HK-2 (cell line): ENCODE data around the gene AKR1C4.
"Not testable (repeated sequence)": the region's sequence is repeated elsewhere in the genome, so short reads cannot be mapped to it uniquely, and the experiment has no call there.

ENCODE experiments used
- DNase-seq: peaks from one replicate; pipeline ENCODE4 v3.0.0-alpha.2; 2018; ENCODE audit not compliant: unreplicated experiment

Gene AKR1C4

DNA sequence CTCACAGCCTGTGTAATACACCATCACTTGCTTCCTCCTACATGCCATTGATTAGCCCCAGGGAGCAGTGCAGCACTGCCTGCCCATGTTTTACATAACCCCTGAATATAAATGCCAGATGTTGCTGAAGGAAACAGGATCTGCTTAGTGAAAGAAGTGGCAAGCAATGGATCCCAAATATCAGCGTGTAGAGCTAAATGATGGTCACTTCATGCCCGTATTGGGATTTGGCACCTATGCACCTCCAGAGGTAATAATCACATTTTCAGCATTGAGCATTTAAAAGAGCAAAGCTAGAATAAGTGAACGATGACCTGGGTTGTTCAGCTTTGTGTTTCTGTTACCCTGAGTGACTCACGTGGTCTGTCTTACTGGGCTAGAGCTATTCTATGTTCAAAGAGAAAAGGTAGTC, at the start of gene AKR1C4:
Gene AKR1C4, plus strand, starts transcription at position 136 of the 412 bp plus-strand sequence. Its CDS starts 31 bp downstream, at position 167.
- DNase-seq = no peak

- no peak for DNase-seq
These were observed 49.8 kb upstream of the AKR1C4 start for GRCh38 chr10:5146920-5147254.

DNA sequence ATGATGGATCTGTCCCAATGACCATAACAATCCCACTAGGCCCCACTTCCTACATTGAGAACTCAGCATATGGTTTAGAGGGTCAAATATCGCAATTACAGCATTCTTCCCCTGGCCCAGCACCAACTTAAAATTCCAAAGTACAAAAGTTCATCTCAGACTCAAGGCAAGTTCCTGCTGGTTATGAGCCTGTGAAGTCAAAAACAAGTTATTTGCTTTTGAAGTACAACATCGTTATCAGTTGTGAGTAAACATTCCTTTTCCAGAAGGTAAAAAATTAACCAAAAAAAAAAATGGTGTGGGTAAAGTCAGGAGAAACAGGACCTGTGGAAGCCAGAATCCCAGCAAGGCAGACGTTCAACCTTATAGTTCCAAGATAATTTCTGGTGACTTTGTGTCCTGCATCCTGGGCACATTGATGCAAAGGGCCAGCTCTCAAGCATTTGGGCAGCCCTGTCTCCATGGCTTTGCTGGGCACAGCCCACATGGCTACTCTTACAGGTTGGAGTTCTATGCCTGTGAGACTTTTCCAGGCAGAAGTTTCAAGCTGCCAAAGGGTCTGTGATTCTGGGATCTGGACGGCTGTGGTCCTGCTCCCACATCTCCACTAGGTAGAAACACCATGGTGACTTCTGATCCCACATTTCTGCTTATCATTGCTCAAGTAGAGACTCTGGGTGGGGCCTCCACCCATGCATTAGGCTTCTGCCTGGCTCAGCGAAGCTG, 49.2 kb upstream of the AKR1C4 start:
- no peak for DNase-seq

DNA sequence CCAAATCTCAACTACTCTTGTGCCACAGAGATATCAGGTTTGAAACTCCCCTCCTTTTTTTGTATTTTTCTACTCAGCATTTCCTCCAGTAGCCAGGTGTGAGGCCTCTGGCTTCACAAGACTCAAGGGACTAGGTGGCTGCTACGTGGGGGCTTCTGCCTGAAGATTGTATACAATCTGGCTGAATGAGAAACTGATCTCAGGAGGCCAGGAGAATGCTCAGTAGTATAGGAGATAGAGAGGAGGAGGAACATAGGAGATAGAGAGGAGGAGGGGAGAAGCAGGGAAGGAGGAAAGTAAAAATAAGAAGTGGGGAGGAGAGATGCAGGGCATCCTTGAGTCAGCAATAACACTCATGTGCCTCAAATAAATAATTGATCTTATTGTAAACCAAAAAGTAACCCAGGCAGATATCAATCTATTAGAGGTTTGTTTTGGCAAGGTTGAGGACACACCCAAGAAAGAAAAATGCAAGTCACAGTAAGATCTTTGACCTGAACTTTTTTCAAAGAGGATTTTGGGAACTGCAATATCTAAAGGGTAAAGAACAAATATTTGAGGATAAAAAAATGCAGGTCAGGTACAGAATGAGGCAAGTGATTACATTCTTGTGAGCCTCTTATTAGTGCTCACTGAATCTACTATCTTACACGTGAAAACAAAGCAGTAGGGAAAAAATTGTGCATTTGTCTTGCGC, 48.5 kb upstream of the AKR1C4 start:
- no peak for DNase-seq

GRCh38 chr10:5148678-5149032, 48.0 kb upstream of the AKR1C4 start:
- DNase-seq = no peak

GRCh38 chr10:5151076-5151475, 45.6 kb upstream of the AKR1C4 start:
- DNase-seq = no peak

DNA sequence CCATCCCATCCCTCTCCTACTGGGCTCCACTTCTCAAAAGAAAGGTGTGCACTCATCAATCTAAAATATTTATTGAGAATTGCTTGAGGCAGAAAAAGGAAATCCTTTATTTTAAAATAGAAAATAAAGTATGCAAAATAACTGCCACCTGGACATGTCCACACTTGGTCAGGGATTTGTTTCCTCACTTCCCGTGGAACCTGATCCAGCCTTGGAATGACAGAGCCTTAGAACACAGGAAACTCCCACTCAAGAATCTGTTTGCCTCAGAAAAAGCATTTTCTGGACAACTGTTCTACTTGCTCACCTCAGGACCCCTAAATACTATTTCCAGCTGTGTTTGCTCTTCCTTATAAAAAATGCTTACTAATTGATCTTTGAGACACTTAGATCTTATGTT, 40.7 kb upstream of the AKR1C4 start:
- no peak for DNase-seq

DNA sequence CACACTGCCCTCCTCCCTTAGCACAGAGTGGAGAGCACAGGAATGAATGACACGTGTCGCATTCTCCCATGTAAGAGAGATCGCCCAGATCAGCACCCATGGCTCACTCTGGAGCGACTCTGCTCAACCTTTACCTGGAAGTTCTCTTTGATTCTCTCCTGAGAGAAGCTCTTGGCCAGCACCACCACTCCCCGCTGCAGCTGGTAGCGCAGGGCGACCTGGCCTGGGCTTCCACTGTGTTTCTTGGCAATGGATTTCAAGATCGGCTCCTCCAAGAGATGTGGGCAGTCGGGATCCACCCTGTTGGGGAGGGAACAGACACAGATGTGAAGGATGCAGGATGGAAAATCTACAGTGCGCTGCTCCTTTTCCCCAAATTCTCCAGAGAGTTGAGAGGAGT, 39.1 kb upstream of the AKR1C4 start:
- DNase-seq = no peak

DNA sequence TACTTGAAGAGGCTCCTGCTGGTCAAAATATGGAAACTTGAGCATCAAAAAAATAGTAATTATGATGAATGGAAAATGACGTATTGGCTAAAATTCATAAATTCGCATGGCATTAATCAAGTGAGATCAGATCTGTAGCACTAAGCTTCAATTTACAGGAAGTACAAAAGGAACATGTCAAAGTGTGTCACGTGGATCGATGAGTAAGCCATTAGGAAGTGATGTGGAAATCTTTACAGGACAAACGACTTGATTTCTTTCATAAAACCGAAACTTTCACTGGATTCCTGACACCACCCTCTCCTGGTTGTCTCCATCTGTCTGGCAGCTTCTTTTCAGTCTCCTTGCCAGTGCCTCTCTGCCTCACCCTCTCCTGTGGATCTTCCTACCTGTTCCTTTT, 37.5 kb upstream of the AKR1C4 start:
- no peak for DNase-seq

- DNase-seq = no peak
These were observed 33.1 kb upstream of the AKR1C4 start for GRCh38 chr10:5163487-5163886.

GRCh38 chr10:5165738-5166137, 30.9 kb upstream of the AKR1C4 start:
- DNase-seq = no peak

- DNase-seq = no peak
These were observed 27.7 kb upstream of the AKR1C4 start for GRCh38 chr10:5168897-5169420.

DNA sequence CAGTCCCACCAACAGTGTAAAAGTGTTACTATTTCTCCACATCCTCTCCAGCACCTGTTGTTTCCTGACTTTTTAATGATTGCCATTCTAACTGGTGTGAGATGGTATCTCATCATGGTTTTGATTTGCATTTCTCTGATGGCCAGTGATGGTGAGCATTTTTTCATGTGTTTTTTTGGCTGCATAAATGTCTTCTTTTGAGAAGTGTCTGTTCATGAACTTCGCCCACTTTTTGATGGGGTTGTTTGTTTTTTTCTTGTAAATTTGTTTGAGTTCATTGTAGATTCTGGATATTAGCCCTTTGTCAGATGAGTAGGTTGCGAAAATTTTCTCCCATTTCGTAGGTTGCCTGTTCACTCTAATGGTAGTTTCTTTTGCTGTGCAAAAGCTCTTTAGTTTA, 21.1 kb upstream of the AKR1C4 start:
- DNase-seq = not testable (repeated sequence)

DNA sequence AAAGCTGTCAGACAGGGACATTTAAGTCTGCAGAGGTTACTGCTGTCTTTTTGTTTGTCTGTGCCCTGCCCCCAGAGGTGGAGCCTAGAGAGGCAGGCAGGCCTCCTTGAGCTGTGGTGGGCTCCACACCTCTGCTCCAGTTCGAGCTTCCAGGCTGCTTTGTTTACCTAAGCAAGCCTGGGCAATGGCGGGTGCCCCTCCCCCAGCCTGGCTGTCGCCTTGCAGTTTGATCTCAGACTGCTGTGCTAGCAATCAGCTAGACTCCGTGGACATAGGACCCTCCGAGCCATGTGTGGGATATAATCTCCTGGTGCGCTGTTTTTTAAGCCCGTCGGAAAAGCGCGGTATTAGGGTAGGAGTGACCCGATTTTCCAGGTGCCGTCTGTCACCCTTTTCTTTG, 16.1 kb upstream of the AKR1C4 start:
- DNase-seq = not testable (repeated sequence)

- DNase-seq = no peak
These were observed 12.7 kb upstream of the AKR1C4 start for GRCh38 chr10:5183923-5184322.

- no peak for DNase-seq
These were observed 11.5 kb upstream of the AKR1C4 start, which contains the start of gene AKR1C8 for GRCh38 chr10:5184987-5185775. Gene AKR1C8 (minus strand): TSS chr10:5185150. CDS start chr10:5185104, 46 bp downstream.

- no peak for DNase-seq
These were observed 8.8 kb upstream of the AKR1C4 start for GRCh38 chr10:5187867-5188266.

- DNase-seq = no peak
These were observed 8.3 kb upstream of the AKR1C4 start for GRCh38 chr10:5188358-5188757.

- DNase-seq = no peak
These were observed 2.2 kb upstream of the AKR1C4 start for GRCh38 chr10:5194431-5194830.

DNA sequence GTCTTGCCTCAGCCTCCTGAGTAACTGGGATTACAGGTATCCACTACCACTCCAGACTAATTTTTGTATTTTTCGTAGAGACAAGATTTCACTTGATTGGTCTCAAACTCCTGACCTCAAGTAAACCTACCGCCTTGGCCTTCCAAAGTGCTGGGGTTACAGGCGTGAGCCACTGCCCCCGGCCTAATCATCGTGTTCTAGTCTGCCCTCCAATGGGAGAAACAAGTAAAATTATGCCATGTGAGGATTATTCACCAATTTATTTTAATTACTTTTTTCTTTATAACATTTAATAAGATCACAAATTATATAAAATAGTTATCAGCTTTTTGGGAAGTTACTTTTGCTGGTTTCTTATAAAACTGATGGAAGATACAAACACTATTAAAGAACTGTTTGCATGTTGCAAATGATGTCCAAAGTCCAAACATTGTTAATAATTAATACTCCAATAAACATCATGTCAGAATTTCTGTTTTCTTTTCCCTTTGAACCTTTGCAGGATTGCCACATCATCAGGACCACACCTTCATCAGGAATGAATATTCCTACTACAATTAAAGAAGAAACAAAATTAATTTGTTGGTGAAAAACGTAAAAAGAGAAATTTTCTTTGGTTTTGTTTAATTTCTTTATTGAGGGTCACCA, 786 bp upstream of the AKR1C4 start:
- no peak for DNase-seq

GRCh38 chr10:5198386-5198785, 1.7 kb downstream of the AKR1C4 start:
- DNase-seq = no peak

GRCh38 chr10:5199398-5199797, 2.8 kb downstream of the AKR1C4 start:
- DNase-seq = no peak
